ENCODE data around the gene PGM3. TPM values are rescaled to one million over a fixed set of nuclear protein-coding genes. Genes with fewer than 3 reads are reported as not detected.

The PGM3 gene
- total RNA-seq, result 24.5 and 35.3 TPM in 2 replicates
- total RNA-seq (2013), result 21.8 TPM
- polyA plus RNA-seq, result 6.9 and 9.6 TPM in 2 replicates
- polyA minus RNA-seq, result 7.3 and 15.8 TPM in 2 replicates

- H3K4me2 ChIP-seq (replicated peaks; ENCODE audit: low read depth, low read length, poor library complexity, severe bottlenecking), result peak within 1 kb of the TSS; percentile 96
- peak within 1 kb of the TSS; percentile 92 for H3K9ac ChIP-seq (ENCODE audit: low read length)
- DNase-seq, result peak; percentile 94
- under 1% methylated on average over 88 of the region's 88 CpGs for WGBS (ENCODE audit: insufficient coverage)
- peaks cover 21% of the 10 kb centered on the region for H3K79me2 ChIP-seq (ENCODE audit: control insufficient read depth, insufficient read depth, low read length)
- peak within 1 kb of the TSS; percentile 91 for H2AFZ ChIP-seq (ENCODE audit: insufficient read depth, low read depth, low read length, poor library complexity, severe bottlenecking)
- H3K27ac ChIP-seq (ENCODE audit: low read length in 2 of 2), result peak within 1 kb of the TSS; percentile 58 to 94
- Mint-ChIP-seq H3K4me1 (peaks cover 39% of the 10 kb centered on the region), H3K27ac (peak within 1 kb of the TSS; percentile 97), H3K4me3 (peak within 1 kb of the TSS; percentile 100), H3K9me3 (ENCODE audit: insufficient read depth) (no peaks in the 10 kb centered on the region), H3K27me3 (no peaks in the 10 kb centered on the region)
- intact Hi-C loops (cut with micrococcal nuclease), result loop anchor here (1.0 to 10.0 kb wide), 5 partner anchors 126 to 1441 kb away; partner anchors contain the start of genes CEP162, CYB5R4, DOP1A and IBTK
- H3K4me1 ChIP-seq (ENCODE audit: control insufficient read depth in 2 of 2, insufficient read depth in 2 of 2, low read length in 2 of 2), result peaks cover 23% of the 10 kb centered on the region in 2 donors
- H3K9me3 ChIP-seq (ENCODE audit: control extremely low read depth in 1 of 3, control insufficient read depth in 2 of 3, insufficient read depth in 1 of 3, low read length in 2 of 3), result peaks cover 0 to 4% (median 0%) of the 10 kb centered on the region in 3 donors
- POLR2A ChIA-PET, result no interaction called here
- H3K36me3 ChIP-seq (replicated peaks in 1 of 2; ENCODE audit: control extremely low read depth in 1 of 2, control insufficient read depth in 1 of 2, extremely low read depth in 1 of 2, insufficient read depth in 2 of 2, low read length in 1 of 2), result peaks cover 0 to 3% of the 10 kb centered on the region in 2 experiments
- CTCF ChIA-PET, result interaction anchor here (1.1 to 7.4 kb wide), 2 partner anchors 127 to 130 kb away, joined by 3 to 52 read pairs; partner anchors contain the start of genes DOP1A and UBE3D
- TF ChIP-seq, protein P1, sequence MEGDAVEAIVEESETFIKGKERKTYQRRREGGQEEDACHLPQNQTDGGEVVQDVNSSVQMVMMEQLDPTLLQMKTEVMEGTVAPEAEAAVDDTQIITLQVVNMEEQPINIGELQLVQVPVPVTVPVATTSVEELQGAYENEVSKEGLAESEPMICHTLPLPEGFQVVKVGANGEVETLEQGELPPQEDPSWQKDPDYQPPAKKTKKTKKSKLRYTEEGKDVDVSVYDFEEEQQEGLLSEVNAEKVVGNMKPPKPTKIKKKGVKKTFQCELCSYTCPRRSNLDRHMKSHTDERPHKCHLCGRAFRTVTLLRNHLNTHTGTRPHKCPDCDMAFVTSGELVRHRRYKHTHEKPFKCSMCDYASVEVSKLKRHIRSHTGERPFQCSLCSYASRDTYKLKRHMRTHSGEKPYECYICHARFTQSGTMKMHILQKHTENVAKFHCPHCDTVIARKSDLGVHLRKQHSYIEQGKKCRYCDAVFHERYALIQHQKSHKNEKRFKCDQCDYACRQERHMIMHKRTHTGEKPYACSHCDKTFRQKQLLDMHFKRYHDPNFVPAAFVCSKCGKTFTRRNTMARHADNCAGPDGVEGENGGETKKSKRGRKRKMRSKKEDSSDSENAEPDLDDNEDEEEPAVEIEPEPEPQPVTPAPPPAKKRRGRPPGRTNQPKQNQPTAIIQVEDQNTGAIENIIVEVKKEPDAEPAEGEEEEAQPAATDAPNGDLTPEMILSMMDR (IDR thresholded peaks at IDR 0.05), result no peak
- TF ChIP-seq EZH2 (IDR thresholded peaks at IDR 0.05; ENCODE audit: borderline replicate concordance, insufficient read depth, low read depth, low read length, poor library complexity, severe bottlenecking), result no peak
- ATAC-seq (ENCODE audit: low read depth), result peak; percentile 97
- H3K27me3 ChIP-seq (replicated peaks in 1 of 4; ENCODE audit: control extremely low read depth in 1 of 4, control insufficient read depth in 3 of 4, insufficient read depth in 4 of 4, low read length in 3 of 4), result no peaks in the 10 kb centered on the region
- no peaks in the 10 kb centered on the region for H4K20me1 ChIP-seq (ENCODE audit: control insufficient read depth, insufficient read depth, low read length, poor library complexity, severe bottlenecking)
- peak within 1 kb of the TSS; percentile 58 to 93 (median 85) for H3K4me3 ChIP-seq (ENCODE audit: control extremely low read depth in 1 of 5, extremely low read depth in 1 of 5, insufficient read depth in 1 of 5, low read depth in 2 of 5, low read length in 4 of 5)
Observed at GRCh38 chr6:83192871-83193746, at the start of gene PGM3, which contains the start of gene RWDD2A. TSS of gene PGM3 (minus strand) at chr6:83193265. CDS start at chr6:83191012, 2,253 bp downstream. TSS of gene RWDD2A (plus strand) at chr6:83193357. CDS start at chr6:83194452, 1,095 bp downstream.
